HFF-Myc (cell line): Measurements from ENCODE around the gene PKN1.

Source experiments
- DNase-seq: peaks from one replicate; pipeline ENCODE4 v3.0.0-alpha.2; 2011; ENCODE audit warnings: low read depth; ENCODE audit errors: extremely low read depth
- H3K4me3 ChIP-seq: replicated peaks from 2 replicates; pipeline ENCODE4 v1.5.1; 2011; ENCODE audit warnings: low read depth, mild to moderate bottlenecking, control low read depth, low read length
- CTCF ChIP-seq: IDR thresholded peaks from 2 replicates; pipeline ENCODE4 v1.5.1; 2012; ENCODE audit warnings: mild to moderate bottlenecking, low read depth, low read length, control low read depth; ENCODE audit errors: missing control alignments

PKN1 gene

GRCh38 chr19:14432791-14433553 is at the start of gene PKN1:
PKN1 (plus strand) TSS chr19:14433306; CDS start chr19:14433522, 216 bp downstream.
- H3K4me3 ChIP-seq = peak within 1 kb of the TSS; percentile 70
- TF ChIP-seq CTCF = no peak
- no peak for DNase-seq

GRCh38 chr19:14383661-14384555 is 49.2 kb upstream of the PKN1 start:
- DNase-seq = no peak
- no peak for TF ChIP-seq CTCF
- peak overlapping the region; percentile 60 for H3K4me3 ChIP-seq

- no peak for DNase-seq
- no peak for TF ChIP-seq CTCF
- H3K4me3 ChIP-seq = no peak overlapping the region
These were observed 47.6 kb upstream of the PKN1 start for GRCh38 chr19:14385492-14385891.

- DNase-seq = no peak
- H3K4me3 ChIP-seq = no peak overlapping the region
- TF ChIP-seq CTCF = no peak
These were observed 42.6 kb upstream of the PKN1 start for GRCh38 chr19:14390548-14390947.

GRCh38 chr19:14391156-14391821 is 41.8 kb upstream of the PKN1 start:
- no peak overlapping the region for H3K4me3 ChIP-seq
- DNase-seq = no peak
- TF ChIP-seq CTCF = no peak

GRCh38 chr19:14393329-14393728 is 39.8 kb upstream of the PKN1 start:
- H3K4me3 ChIP-seq = no peak overlapping the region
- no peak for DNase-seq
- no peak for TF ChIP-seq CTCF
